Frontal cortex (tissue), 4 donors: Measurements from ENCODE around the gene SERINC3. TPM values are rescaled to one million over a fixed set of nuclear protein-coding genes. Genes with fewer than 3 reads are reported as not detected.
"Not testable (repeated sequence)": the region's sequence is repeated elsewhere in the genome, so short reads cannot be mapped to it uniquely, and the experiment has no call there.

Experiments used
- DNase-seq, 2 donors: peaks; one replicate each; pipeline ENCODE4 v3.0.0; 2012; ENCODE audit warnings: low spot score in 2 of 2
- FAIRE-seq: peaks from 2 replicates; lab custom pipeline; 2012; peaks lifted over from hg19 to GRCh38; lab: Jason Lieb, UNC
- total RNA-seq: library from RNA; depleted of rRNA; stranded (reverse); fragments of >200 nt; gene quantifications from one replicate; pipeline ENCODE4 v1.2.3, GENCODE V29; 2014
- donor health status: control.
- donor health status: control.
- donor health status: control.

Gene SERINC3
- 89.7 TPM for total RNA-seq

GRCh38 chr20:44521484-44522481 lies at the start of gene SERINC3:
SERINC3 (minus strand) TSS chr20:44522070; CDS start chr20:44521951, 119 bp downstream.
- FAIRE-seq = no peak
- DNase-seq = peak; percentile 78 to 93

- DNase-seq (no peak), FAIRE-seq (no peak)
Measured at GRCh38 chr20:44571362-44571988, 49.6 kb upstream of the SERINC3 start.

- FAIRE-seq = no peak
- DNase-seq = no peak
Measured at GRCh38 chr20:44570367-44570766, 48.5 kb upstream of the SERINC3 start.

- FAIRE-seq = no peak
- no peak for DNase-seq
Measured at GRCh38 chr20:44566811-44567210, 44.9 kb upstream of the SERINC3 start.

DNA sequence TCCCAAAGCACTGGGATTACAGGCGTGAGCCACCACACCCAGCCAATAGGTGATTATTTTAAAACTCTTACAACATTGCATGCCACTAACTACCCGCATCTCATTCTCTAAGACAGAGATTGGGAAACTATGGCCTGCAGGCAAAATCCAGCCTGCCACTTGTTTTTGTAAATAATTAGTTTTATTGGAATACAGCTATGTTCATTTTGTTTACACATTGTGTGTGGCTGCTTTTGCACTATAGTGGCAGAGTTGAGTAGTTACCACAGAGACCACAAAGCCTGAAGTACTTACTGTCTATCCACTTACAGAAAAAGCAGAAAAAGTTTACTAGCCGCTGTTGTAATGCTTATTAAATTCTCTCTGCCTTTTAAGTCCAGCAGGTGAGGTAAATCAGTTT lies 44.1 kb upstream of the SERINC3 start:
- DNase-seq (no peak), FAIRE-seq (no peak)

- FAIRE-seq (no peak), DNase-seq (no peak)
Measured at GRCh38 chr20:44561876-44562275, 40.0 kb upstream of the SERINC3 start.

GRCh38 chr20:44560818-44561217 lies 38.9 kb upstream of the SERINC3 start:
- FAIRE-seq, DNase-seq: not testable (repeated sequence)

DNA sequence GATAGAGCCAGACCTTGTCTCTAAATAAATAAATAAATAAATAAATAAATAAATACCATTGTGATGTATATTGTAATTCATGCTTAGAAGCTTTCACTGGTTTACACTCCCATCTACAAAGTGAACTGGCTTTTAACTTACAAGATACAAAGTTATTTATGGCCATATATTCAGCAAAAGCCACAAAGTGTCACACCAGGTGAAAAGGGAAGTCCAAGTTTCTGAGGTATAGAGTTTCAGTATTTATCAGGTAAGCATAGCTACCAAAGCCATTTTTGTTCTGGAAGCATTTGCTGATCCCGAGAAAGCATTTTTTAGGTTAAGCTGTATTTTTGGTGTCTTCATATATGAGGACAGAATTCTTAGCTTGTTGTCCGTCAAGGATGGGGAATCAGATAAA lies 38.4 kb upstream of the SERINC3 start:
- FAIRE-seq (no peak), DNase-seq (no peak)

DNA sequence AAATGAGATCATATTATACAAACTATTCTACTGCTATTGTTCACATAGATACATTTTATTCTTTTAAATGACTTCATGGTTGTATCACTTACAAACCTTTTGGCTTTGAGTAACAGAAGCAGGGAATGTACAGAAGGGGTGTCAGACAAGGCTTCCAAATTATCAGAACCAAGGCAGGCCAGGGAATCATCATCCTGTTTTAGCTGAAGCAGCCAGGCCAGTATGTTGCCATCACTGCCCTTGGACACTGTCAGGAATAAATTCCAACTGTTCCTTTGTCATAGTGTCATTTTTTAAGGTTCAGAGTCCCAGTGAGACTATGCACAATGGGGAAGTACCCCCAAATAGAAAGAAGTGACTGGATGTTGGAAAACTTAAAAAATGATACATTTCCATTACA lies 37.4 kb upstream of the SERINC3 start:
- FAIRE-seq = no peak
- no peak for DNase-seq

DNA sequence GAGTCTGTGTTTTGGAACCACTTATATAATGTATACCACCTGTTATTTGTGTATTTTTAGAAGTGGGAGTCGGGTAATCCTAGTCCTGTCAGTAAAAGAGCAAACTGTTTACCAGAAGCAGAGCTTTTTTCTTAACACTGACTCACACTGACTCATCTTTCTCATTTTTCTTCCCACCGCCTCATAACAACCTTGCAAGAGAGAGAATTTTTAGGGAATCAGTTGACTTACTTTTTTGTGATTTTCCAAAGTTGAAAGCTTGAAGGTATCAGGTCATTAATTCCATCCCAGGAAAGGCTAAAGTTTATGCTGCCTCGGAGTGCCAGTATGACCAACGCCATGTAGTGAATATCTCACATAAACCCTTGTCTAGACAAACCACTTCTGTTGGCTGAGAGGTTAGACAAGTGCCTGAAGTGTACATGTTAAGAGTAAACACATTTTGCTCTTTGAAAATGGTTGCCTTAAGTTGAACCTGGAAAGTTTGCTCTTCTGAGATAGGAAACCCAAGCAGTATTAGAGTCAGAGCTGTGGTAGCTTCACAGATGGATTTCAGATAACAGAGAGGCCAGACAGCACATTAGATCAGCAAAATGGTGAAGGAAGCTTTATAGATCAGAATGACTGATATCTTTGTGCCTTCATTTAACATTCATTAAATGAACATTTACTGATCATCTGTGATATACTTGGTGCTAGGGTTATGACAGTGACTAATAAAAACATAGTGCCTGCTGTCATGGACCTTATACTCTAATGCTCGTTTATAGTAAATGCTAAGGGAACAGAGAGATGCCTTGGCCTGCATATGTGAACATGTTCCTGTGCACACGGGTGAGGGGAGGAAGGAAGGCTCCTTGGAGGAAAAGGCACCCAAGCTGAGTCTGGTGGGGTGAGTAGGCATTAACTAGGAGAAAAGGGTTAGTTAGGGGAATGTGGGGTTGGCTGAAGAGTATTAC lies 31.4 kb upstream of the SERINC3 start:
- DNase-seq = no peak
- FAIRE-seq = no peak

- FAIRE-seq = no peak
Measured at GRCh38 chr20:44552568-44552949, 30.7 kb upstream of the SERINC3 start.

DNA sequence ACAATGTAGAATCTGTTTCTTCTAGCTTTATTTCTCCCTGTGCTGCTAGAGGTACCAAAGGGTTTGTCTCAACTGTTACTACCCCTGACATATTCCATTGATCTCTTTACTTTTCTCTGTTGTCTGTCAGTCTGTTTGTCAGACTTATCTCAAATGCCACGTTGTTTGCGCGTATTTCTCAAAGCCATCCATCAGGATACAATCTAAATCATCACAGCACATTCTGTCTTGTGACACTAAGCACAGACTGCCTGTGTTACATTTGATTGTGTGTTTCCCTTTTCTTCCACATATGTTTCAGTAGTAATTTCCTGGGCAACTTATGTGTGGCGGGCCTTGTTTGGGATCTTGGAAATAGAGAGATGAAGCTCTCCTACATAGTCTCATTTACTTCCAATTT lies 30.2 kb upstream of the SERINC3 start:
- FAIRE-seq (no peak), DNase-seq (no peak)

More at GRCh38 chr20:44552568-44552949, 30.7 kb upstream of the SERINC3 start:
- no peak for DNase-seq

- DNase-seq (no peak), FAIRE-seq (no peak)
Measured at GRCh38 chr20:44549123-44549522, 27.3 kb upstream of the SERINC3 start.

GRCh38 chr20:44547419-44547818 lies 25.5 kb upstream of the SERINC3 start:
- FAIRE-seq (no peak), DNase-seq (no peak)

- FAIRE-seq (no peak), DNase-seq (no peak)
Measured at GRCh38 chr20:44544263-44544662, 22.4 kb upstream of the SERINC3 start.

DNA sequence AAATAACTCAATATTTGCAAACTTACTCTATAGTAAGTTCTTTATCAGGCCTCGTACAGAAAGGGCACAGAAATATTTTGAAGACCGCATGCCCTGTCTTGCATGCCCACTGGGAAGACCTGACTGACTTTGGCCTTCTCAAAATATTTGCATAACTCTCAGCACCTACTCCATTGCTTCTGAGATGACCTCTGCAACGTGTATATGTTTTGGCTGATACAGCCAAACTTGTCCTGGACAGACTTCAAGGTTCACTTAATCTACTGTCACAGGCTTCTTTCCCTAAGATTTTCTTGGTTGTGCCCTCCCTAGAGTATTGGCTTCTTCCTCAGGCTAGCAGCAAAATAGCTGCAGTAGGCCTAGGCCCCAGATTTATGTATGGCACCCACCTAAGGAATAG lies 21.5 kb upstream of the SERINC3 start:
- FAIRE-seq = no peak
- DNase-seq = no peak

DNA sequence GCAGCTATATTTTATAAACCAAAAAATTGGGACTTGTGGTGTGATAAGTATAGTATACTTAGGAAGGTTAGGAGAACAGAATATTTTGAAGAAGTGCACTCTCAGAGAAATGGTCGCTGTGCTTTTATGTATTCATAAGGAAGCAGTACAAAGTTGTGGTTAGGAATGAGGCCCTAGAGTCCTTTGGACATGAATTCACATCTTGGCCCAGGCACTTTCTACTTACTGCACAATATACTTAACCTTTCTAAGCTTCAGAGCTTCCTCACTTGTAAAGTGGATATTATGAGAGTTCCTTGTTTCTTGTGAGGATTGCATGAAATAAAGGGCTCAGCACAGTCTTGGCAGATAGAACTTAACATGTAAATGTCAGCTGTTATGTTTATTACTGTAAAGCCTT lies 21.0 kb upstream of the SERINC3 start:
- DNase-seq (no peak), FAIRE-seq (no peak)

- FAIRE-seq = no peak
- DNase-seq = no peak
Measured at GRCh38 chr20:44541992-44542391, 20.1 kb upstream of the SERINC3 start.

DNA sequence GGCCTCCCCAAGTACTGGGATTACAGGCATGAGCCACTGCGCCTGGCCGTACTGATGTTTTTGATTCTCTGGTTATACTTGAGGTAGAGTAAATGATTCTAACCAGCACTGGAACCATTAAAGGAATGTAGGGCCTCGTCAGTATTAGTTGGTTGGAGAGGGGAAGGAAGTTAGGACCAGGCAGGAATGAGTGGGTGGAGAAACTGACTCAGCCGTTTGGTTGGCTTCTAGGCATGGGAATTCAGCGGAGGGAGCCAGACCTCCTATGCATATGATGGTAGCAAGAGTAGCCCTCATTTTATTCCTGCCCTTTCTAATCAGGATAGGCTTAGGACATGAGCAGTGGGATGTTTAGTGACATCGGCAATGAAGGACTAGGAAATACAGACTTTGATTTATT lies 19.0 kb upstream of the SERINC3 start:
- DNase-seq (no peak), FAIRE-seq (no peak)

- DNase-seq (no peak), FAIRE-seq (no peak)
Measured at GRCh38 chr20:44537993-44538392, 16.1 kb upstream of the SERINC3 start.
